SK-N-SH treated with all-trans-retinoic acid at 6 μM for 48 hours (cell line): Measurements from ENCODE around the gene MRPL48.

Source experiments
- ARNTL ChIP-seq: fragments of 450-650 bp; formaldehyde crosslinking; IDR thresholded peaks from 2 replicates; pipeline ENCODE4 v1.5.0; 2020; ENCODE audit warnings: low read depth, mild to moderate bottlenecking, moderate library complexity, borderline replicate concordance
- CSDC2 ChIP-seq: fragments of 250-450 bp; sonication (Bioruptor Pico); IDR thresholded peaks from 2 replicates; pipeline ENCODE4 v1.5.0; 2020; ENCODE audit warnings: mild to moderate bottlenecking, moderate library complexity
- PPARA ChIP-seq: fragments of 250-450 bp; sonication (Bioruptor Pico); IDR thresholded peaks from 2 replicates; pipeline ENCODE4 v1.5.0; 2020; ENCODE audit warnings: mild to moderate bottlenecking, borderline replicate concordance
- ZC3H10 ChIP-seq: fragments of 250-450 bp; sonication (Bioruptor Pico); IDR thresholded peaks from 2 replicates; pipeline ENCODE4 v1.5.1; 2021; ENCODE audit warnings: mild to moderate bottlenecking, moderate library complexity

GRCh38 chr11:73783483-73784020, 4.1 kb upstream of the MRPL48 start:
- TF ChIP-seq CSDC2 (CRISPR knock-in tag) (no peak), PPARA (CRISPR knock-in tag) (no peak), ARNTL (CRISPR knock-in tag) (no peak), ZC3H10 (CRISPR knock-in tag) (no peak)
